Activated CD8-positive, alpha-beta T cell treated with anti-CD3 and anti-CD28 coated beads for 36 hours (primary cell): ENCODE results near the gene LMTK2. TPM values are rescaled to one million over a fixed set of nuclear protein-coding genes. Genes with fewer than 3 reads are reported as not detected.

ENCODE experiments used
- ATAC-seq: fragments of 200-7000 bp; cut with Tn5 transposase; one replicate; pipeline ENCODE4 v1.10.0; 2021; ENCODE audit warnings: mild to moderate bottlenecking, moderate library complexity
- CTCF ChIA-PET: fragments of 350-600 bp; sonication (Branson Sonifier 250); formaldehyde crosslinking; loops from one replicate; lab custom pipeline; 2021; ENCODE audit warnings: antibody characterized with exemption; lab: Charles Lee
- POLR2A ChIA-PET: fragments of 350-600 bp; sonication (Branson Sonifier 250); formaldehyde crosslinking; loops from one replicate; lab custom pipeline; 2021; ENCODE audit warnings: antibody characterized with exemption; lab: Charles Lee
- DNase-seq: peaks from one replicate; pipeline ENCODE4 v3.0.0-alpha.2; 2020
- H3K27ac Mint-ChIP-seq: one replicate; pipeline ENCODE4 v1.8.0; 2021; ENCODE audit warnings: mild to moderate bottlenecking, mixed read lengths
- H3K27me3 Mint-ChIP-seq: one replicate; pipeline ENCODE4 v1.8.0; 2021; ENCODE audit warnings: mixed read lengths
- H3K36me3 Mint-ChIP-seq: one replicate; pipeline ENCODE4 v1.8.0; 2021; ENCODE audit warnings: low read depth, mixed read lengths
- H3K4me1 Mint-ChIP-seq: one replicate; pipeline ENCODE4 v1.8.0; 2021; ENCODE audit warnings: low read depth, mixed read lengths
- H3K4me3 Mint-ChIP-seq: one replicate; pipeline ENCODE4 v1.8.0; 2021; ENCODE audit warnings: mild to moderate bottlenecking, moderate library complexity, mixed read lengths
- H3K9me3 Mint-ChIP-seq: one replicate; pipeline ENCODE4 v1.8.0; 2021; ENCODE audit warnings: mixed read lengths
- intact Hi-C: fragments of 100-400 bp; cut with micrococcal nuclease; formaldehyde crosslinking; loops from one replicate; pipeline ENCODE4 v1.10.0; 2022
- total RNA-seq, 2 experiments: library from RNA; stranded (reverse); gene quantifications; one replicate each; pipeline ENCODE4 v1.2.3, GENCODE V29; 2021
- TF ChIP-seq, protein P1 (sequence below): fragments of 200-600 bp; IDR thresholded peaks from one replicate; pipeline ENCODE4 v1.8.0; 2022; ENCODE audit warnings: antibody characterized with exemption, mild to moderate bottlenecking

The LMTK2 gene
- total RNA-seq, 2 experiments from 2014 or later = 9.4 to 11.5 TPM

DNA sequence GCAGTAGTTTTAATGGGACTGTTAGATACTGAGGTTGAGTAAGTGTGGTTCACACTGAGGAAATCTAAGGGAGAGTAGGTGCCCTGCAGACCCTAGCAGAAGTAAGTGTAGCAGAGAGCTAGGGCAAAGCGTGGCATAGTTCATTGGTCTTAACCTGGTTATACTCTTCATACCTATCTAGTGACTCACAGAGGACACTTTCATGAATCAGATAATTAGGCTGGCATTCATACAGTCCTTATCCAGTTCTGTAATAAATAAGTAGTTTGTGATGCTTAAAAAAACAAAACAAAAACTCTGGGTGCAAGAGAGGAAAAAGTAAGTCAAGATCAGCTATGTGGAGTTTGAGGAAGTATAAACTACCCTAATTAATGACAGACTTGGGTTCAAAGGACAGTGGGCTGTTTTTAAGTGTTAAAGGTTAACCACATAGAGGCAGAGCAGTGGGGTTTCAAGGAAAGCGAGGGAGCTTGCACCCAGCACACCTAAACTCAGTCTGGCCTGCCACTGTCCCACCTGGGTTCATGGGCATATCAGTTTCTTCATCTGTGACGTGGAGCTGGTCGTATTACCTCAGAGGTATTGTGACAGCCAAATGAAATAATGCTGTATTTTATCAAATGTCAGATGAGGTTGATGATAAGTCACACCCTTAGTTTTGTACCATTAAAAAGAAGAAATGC lies 27.1 kb downstream of the LMTK2 start:
- Mint-ChIP-seq H3K4me3 (no peak overlapping the region), H3K27me3 (peaks cover 2% of the 10 kb centered on the region), H3K4me1 (peaks cover 49% of the 10 kb centered on the region), H3K27ac (no peak overlapping the region), H3K36me3 (no peaks in the 10 kb centered on the region), H3K9me3 (no peaks in the 10 kb centered on the region)
- ATAC-seq (peak; percentile 23), DNase-seq (peak; percentile 7)
- intact Hi-C loops = no loop called here
- POLR2A ChIA-PET = interaction anchor here (1.0 to 1.5 kb wide), 3 partner anchors 22 to 28 kb away, joined by 3 to 5 read pairs (median 4); partner anchors contain the start of gene LMTK2
- TF ChIP-seq, protein P1, sequence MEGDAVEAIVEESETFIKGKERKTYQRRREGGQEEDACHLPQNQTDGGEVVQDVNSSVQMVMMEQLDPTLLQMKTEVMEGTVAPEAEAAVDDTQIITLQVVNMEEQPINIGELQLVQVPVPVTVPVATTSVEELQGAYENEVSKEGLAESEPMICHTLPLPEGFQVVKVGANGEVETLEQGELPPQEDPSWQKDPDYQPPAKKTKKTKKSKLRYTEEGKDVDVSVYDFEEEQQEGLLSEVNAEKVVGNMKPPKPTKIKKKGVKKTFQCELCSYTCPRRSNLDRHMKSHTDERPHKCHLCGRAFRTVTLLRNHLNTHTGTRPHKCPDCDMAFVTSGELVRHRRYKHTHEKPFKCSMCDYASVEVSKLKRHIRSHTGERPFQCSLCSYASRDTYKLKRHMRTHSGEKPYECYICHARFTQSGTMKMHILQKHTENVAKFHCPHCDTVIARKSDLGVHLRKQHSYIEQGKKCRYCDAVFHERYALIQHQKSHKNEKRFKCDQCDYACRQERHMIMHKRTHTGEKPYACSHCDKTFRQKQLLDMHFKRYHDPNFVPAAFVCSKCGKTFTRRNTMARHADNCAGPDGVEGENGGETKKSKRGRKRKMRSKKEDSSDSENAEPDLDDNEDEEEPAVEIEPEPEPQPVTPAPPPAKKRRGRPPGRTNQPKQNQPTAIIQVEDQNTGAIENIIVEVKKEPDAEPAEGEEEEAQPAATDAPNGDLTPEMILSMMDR = no peak
- CTCF ChIA-PET = interaction anchor here (0.9 to 3.9 kb wide), 6 partner anchors 24 to 112 kb away, joined by 3 to 16 read pairs (median 5); partner anchors contain the start of gene LMTK2

DNA sequence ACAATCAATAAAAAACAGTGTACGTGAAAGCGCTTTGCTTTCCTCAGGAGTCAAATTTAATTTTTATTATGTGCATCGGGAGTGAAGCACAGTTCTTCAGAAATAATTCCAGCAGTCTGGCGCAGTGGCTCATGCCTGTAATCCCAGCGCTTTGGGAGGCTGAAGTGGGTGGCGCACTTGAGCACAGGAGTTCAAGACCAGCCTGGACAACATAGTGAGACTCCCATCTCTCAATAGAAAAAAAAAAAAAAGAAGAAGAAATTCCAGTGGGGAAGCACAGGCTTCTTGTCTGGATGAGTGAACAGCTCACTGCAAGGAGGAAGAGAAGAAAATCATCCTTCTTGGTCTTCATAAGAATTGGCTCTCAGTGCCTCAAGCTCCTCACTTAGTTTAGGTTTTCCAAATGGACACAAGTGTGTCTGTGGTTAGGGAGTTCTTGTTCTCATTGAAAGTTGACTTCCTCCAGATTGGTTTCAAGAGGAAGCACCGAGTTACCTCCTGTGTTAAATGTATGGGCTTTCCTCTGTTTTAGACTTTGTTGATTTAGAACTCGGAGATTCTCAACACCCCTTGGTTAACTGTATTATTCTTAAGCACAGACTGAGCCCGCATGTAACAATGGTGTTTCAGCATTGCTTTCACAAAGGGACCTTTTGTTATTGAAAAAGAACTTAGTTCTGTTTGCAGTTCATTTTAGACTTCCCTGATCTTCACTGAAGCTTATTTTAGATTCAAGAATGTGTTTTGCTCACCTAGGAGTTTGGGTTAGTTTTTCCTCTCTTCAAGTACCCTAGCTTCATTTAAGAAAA lies 28.0 kb downstream of the LMTK2 start:
- intact Hi-C loops = no loop called here
- POLR2A ChIA-PET = interaction anchor here (0.6 to 1.5 kb wide), 4 partner anchors 23 to 140 kb away, joined by 3 to 5 read pairs (median 4); partner anchors contain the start of gene LMTK2
- H3K4me1 Mint-ChIP-seq = peaks cover 48% of the 10 kb centered on the region
- TF ChIP-seq, protein P1 = no peak
- no peaks in the 10 kb centered on the region for H3K9me3 Mint-ChIP-seq
- CTCF ChIA-PET = interaction anchor here (0.9 to 3.9 kb wide), 6 partner anchors 24 to 113 kb away, joined by 3 to 16 read pairs (median 6); partner anchors contain the start of gene LMTK2
- no peak overlapping the region for H3K4me3 Mint-ChIP-seq
- ATAC-seq (no peak), DNase-seq (no peak)
- peaks cover 2% of the 10 kb centered on the region for H3K27me3 Mint-ChIP-seq
- H3K27ac Mint-ChIP-seq = no peak overlapping the region
- peaks cover 5% of the 10 kb centered on the region for H3K36me3 Mint-ChIP-seq

DNA sequence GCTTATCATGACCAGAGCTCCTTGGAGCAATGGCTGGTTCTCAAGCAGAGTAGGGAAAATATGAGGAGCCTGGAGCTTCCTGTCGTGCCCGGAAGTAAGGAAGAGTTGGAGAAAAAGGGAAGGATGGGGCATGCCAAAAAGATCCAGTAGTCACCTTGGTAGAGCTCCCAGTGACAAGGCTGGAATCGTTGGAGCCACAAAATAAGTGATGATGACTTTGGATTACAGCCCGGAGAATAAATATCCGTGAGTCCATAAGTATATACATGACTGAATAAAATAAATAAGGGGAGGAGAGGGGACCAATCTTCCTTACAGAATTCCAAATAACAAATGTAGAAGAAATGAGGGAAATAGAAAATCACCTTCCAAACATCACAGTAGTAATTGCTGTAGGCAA lies 29.3 kb downstream of the LMTK2 start:
- H3K9me3 Mint-ChIP-seq = no peaks in the 10 kb centered on the region
- peaks cover 2% of the 10 kb centered on the region for H3K27me3 Mint-ChIP-seq
- ATAC-seq (no peak), DNase-seq (no peak)
- TF ChIP-seq, protein P1 = no peak
- peaks cover 38% of the 10 kb centered on the region for H3K4me1 Mint-ChIP-seq
- CTCF ChIA-PET = interaction anchor here (3.3 kb wide), 1 partner anchor 32 kb away, joined by 9 read pairs; no protein-coding TSS in a partner anchor
- H3K4me3 Mint-ChIP-seq = no peak overlapping the region
- H3K36me3 Mint-ChIP-seq = peaks cover 6% of the 10 kb centered on the region
- no peak overlapping the region for H3K27ac Mint-ChIP-seq
- POLR2A ChIA-PET = no interaction called here
- intact Hi-C loops = no loop called here

DNA sequence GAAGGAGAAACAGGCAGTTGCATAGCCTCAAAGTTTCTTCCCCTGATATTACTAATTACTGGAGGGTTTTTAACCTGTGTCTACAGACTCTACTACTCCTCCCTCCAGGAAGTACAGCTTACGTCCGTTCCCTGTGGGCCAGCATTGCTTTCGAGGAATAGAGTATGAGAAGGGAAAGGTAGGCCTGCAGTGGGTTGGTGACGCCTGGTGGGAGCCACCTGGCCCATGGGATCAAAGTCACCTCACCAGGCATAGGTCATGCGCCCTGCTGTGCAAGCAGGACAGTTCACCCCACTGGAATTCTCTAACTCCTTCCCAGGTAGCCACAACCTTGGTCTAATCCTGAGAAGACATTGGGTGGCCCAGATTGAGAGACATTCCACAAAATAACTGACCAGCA lies 29.8 kb downstream of the LMTK2 start:
- DNase-seq = no peak
- Mint-ChIP-seq H3K4me1 (peaks cover 34% of the 10 kb centered on the region), H3K27me3 (peaks cover 2% of the 10 kb centered on the region), H3K36me3 (peaks cover 9% of the 10 kb centered on the region), H3K27ac (no peak overlapping the region), H3K9me3 (no peaks in the 10 kb centered on the region), H3K4me3 (no peak overlapping the region)
- TF ChIP-seq, protein P1 = no peak
- no peak for ATAC-seq
- intact Hi-C loops = no loop called here
- ChIA-PET CTCF (interaction anchor here (3.3 kb wide), 1 partner anchor 31 kb away, joined by 9 read pairs; no protein-coding TSS in a partner anchor), POLR2A (no interaction called here)
